ENCODE measurements around the gene CAMKV.
A peak's percentile ranks its signal among the peaks of the same experiment; 100 is the strongest.
"Not testable (repeated sequence)": the region's sequence is repeated elsewhere in the genome, so short reads cannot be mapped to it uniquely, and the experiment has no call there.

The CAMKV gene

GRCh38 chr3:49869525-49870126 is at the start of gene CAMKV:
Gene CAMKV (minus strand): TSS chr3:49869906. CDS start chr3:49862388, 7,518 bp downstream.
- peak; percentile 74 for DNase-seq (ENCODE audit: low spot score)

GRCh38 chr3:49917806-49918590 is 48.3 kb upstream of the CAMKV start:
- not testable (repeated sequence) for DNase-seq (ENCODE audit: low spot score)

- no peak for DNase-seq (ENCODE audit: low spot score)
These were observed 47.0 kb upstream of the CAMKV start for GRCh38 chr3:49916686-49917085.

GRCh38 chr3:49914906-49915305 is 45.2 kb upstream of the CAMKV start:
- no peak for DNase-seq (ENCODE audit: low spot score)

- no peak for DNase-seq (ENCODE audit: low spot score)
These were observed 43.2 kb upstream of the CAMKV start for GRCh38 chr3:49912881-49913281.

GRCh38 chr3:49911611-49912010 is 41.9 kb upstream of the CAMKV start:
- no peak for DNase-seq (ENCODE audit: low spot score)

GRCh38 chr3:49911124-49911420 is 41.4 kb upstream of the CAMKV start:
- DNase-seq (ENCODE audit: low spot score): no peak

- DNase-seq (ENCODE audit: low spot score): peak; percentile 77
These were observed 40.9 kb upstream of the CAMKV start for GRCh38 chr3:49910409-49911123.

GRCh38 chr3:49908373-49909199 is 38.9 kb upstream of the CAMKV start:
- DNase-seq (ENCODE audit: low spot score): peak; percentile 34

GRCh38 chr3:49906073-49906743 is 36.5 kb upstream of the CAMKV start:
- peak; percentile 67 for DNase-seq (ENCODE audit: low spot score)

- not testable (repeated sequence) for DNase-seq (ENCODE audit: low spot score)
These were observed 34.7 kb upstream of the CAMKV start for GRCh38 chr3:49904448-49904847.

- peak; percentile 80 for DNase-seq (ENCODE audit: low spot score)
These were observed 34.0 kb upstream of the CAMKV start, which contains the start of gene MST1R for GRCh38 chr3:49903451-49904424. Gene MST1R (minus strand): TSS chr3:49903873. CDS start chr3:49903609, 264 bp downstream.

GRCh38 chr3:49902511-49903345 is 33.0 kb upstream of the CAMKV start:
- no peak for DNase-seq (ENCODE audit: low spot score)

GRCh38 chr3:49901366-49902339 is 31.9 kb upstream of the CAMKV start:
- no peak for DNase-seq (ENCODE audit: low spot score)

- no peak for DNase-seq (ENCODE audit: low spot score)
These were observed 30.9 kb upstream of the CAMKV start for GRCh38 chr3:49900491-49901153.

GRCh38 chr3:49899815-49900214 is 30.1 kb upstream of the CAMKV start:
- DNase-seq (ENCODE audit: low spot score): no peak

GRCh38 chr3:49898991-49899390 is 29.3 kb upstream of the CAMKV start:
- DNase-seq (ENCODE audit: low spot score): no peak

GRCh38 chr3:49896345-49896744 is 26.6 kb upstream of the CAMKV start:
- DNase-seq (ENCODE audit: low spot score): no peak
